NB4 (cell line): Measurements from ENCODE around the gene FHIT.

Experiments used
- CTCF ChIP-seq: IDR thresholded peaks from one replicate; pipeline ENCODE4 v1.5.1; 2012; ENCODE audit warnings: low read depth, low read length
- POLR2A ChIP-seq: IDR thresholded peaks from 2 replicates; pipeline ENCODE4 v1.6.1; 2011; ENCODE audit warnings: mild to moderate bottlenecking; ENCODE audit not compliant: insufficient read length; ENCODE audit errors: extremely low read depth
- TF ChIP-seq, protein P1 (sequence below): IDR thresholded peaks from 2 replicates; pipeline ENCODE4 v1.6.1; 2011; ENCODE audit warnings: low read depth, low read length

DNA sequence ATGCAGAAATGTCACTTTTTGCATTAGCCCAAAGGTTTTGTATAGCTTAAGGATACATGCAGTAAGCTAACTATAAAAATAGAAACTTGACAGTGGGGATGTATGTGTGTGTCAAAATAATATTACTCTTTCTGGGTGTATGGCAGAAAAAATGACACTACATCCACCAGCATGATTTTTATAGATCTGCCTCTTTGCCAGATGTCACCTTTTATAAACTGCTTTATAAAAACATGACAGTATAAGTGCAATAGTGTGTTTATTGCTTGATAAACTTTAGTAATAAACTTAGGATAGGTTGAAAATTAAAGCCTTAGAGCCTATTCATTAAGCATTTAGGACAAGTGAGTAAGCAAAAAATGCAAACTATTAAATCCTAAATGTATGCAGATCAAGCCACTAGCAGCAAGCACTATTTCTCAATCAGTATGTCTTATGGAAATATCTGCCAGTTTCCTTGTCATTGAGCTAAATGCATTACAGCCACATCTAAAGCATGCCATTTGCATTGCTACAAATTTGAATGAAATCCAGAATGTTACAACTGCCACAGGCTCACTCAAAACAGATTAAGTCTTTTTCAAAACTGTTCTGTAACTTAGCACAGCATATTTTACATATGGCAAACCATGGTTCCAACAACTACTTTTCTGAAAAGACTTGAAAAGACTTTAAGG is 935.0 kb downstream of the FHIT start:
- no peak for TF ChIP-seq CTCF
- TF ChIP-seq POLR2A: no peak
- TF ChIP-seq, protein P1, sequence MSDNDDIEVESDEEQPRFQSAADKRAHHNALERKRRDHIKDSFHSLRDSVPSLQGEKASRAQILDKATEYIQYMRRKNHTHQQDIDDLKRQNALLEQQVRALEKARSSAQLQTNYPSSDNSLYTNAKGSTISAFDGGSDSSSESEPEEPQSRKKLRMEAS: no peak
